SH-SY5Y (cell line): ENCODE data around the gene TNRC18.

ENCODE experiments used
- GATA2 ChIP-seq: IDR thresholded peaks from 2 replicates; pipeline ENCODE4 v1.6.1; 2011; ENCODE audit warnings: mild to moderate bottlenecking, low read depth, low read length
- GATA3 ChIP-seq: IDR thresholded peaks from 2 replicates; pipeline ENCODE4 v1.6.1; 2011; ENCODE audit warnings: low read depth, mild to moderate bottlenecking, low read length, moderate library complexity

GRCh38 chr7:5396999-5397663 is 26.5 kb downstream of the TNRC18 start:
- TF ChIP-seq GATA2 (no peak), GATA3 (no peak)
